ENCODE data around the gene NABP2. TPM values are rescaled to one million over a fixed set of nuclear protein-coding genes. Genes with fewer than 3 reads are reported as not detected.
"Not testable (repeated sequence)": the region's sequence is repeated elsewhere in the genome, so short reads cannot be mapped to it uniquely, and the experiment has no call there.

The NABP2 gene
- polyA plus RNA-seq, 4 donors: 28.4 to 35.3 (median 31.8) TPM

DNA sequence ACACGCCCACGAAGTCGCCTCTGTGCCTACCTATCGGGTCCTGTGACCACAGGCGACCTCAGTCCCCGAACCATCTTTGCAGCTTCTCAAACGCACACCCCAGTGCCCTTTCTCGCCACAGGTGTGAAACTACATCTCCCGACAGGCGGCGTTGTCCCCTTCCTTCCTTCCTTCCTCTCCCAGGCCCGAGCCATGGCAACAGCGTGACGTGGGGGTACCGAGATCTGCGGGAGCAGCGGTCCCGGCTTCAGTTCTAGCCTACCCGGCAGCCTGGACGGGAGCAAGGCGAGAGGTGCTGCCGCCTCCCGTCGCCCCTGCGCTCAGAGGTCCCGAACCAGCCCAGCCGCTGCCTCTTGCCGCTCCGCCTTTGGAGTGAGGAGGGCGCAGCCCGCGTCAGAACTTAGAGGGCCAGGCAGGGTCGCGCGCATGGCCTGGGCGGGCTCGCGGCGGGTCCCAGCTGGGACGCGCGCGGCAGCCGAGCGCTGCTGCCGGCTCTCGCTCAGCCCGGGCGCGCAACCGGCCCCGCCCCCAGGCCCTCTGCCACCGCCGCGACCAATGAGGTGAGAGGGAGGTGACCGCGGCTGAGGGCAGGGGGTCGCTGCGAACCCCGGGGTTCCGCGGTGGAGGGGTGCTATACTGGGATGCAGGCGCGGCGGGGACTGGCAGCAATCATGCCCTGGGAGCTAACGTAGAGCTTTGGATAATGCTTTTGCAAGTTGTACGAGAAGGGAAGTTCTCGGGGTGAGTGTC, 42.7 kb downstream of the NABP2 start, which contains the start of gene COQ10A:
Gene COQ10A (plus strand): TSS at position 250 of the 750 bp plus-strand sequence. CDS start 177 bp downstream, at position 427.
- DNase-seq (ENCODE audit: low read depth in 4 of 4, low spot score in 3 of 4): peak; percentile 80 to 85 (median 83)

DNA sequence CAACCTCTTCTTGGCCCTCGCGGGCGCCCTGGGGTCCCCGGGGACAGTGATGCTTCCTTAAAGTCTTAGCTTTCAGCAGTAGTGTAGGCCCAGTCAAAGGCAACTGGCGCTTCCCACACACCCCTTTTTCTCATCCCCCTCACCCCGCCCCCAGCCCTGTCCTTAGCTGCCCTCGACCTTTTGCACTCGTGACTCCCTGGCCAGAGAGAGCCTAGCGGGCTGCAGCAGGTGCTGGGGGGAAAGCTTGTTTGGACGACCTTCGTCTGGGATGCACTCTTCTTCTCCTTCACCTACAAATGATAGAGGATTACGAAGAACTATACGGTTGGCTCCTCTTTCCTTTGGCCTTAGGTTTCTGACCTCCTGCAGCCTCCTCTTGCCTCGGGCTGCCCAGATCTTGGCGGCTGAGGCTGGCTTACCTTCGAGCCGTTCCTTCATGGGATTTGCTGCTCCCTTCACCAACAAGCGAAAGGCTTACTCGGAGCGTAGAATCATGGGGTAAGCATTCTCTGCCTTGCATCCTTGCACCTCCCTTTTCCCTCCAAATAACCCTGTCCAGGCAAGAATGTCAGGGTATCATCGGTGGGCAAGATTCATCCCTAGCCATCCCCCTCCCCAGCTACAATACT, 43.4 kb downstream of the NABP2 start:
- DNase-seq (ENCODE audit: low read depth in 4 of 4, low spot score in 3 of 4): no peak

DNA sequence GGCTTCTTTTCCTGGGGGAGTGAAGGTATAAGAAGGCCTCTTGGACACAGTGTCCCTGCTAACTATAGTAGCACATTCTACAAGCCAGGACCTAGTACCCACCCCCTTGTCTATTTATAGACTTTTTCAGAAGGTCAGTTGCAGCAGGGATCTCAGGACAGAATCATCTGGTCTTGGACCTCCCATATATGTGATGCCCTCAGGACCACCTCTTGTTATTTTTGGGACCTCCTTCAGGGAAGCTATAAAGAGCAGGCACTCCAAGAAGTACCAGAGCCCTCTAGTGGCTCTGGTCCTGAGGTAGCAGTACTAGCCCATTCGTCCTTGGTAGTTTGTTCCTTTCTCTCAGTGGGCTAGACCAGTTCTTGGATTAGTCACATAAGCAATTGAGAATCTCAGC, 46.9 kb downstream of the NABP2 start:
- DNase-seq (ENCODE audit: low read depth in 4 of 4, low spot score in 3 of 4): no peak

DNA sequence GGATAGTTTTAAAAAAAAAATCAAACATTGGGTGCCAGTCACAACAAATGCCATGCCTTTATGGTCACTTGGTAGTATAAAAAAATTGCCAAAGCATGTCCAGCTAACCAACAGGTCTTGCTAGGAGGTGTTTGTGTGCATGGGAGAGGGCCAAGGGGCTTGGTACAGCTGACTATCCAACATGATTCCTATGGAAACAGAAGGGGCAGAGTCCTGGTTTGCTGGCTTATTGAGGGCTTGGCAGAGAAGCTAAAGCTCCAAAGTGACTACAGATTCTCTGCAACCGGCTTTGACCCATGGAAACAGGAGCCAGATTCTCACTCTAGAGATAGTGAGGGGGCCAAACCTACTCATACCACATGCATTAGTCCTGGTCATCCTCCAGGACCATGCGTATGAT, 48.3 kb downstream of the NABP2 start:
- not testable (repeated sequence) for DNase-seq (ENCODE audit: low read depth in 4 of 4, low spot score in 3 of 4)

DNA sequence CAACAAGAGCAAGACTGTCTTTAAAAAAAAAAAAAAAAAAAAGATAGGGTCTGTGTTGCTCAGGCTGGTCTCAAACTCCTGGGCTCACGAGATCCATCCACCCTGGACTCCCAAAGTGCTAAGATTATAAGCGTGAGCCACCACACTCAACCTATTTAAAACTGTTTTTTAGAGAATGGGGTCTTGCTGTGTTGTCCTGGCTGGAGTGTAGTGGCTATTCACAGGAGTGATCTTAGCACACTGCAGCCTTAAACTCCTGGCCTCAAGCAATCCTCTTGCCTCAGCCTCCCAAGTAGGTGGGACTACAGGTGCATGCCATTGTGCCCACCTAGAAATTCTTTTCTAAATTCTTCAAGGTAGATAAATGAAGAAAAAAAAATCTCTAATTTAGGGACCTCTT, 50.2 kb downstream of the NABP2 start:
- no peak for DNase-seq (ENCODE audit: low read depth in 4 of 4, low spot score in 3 of 4)

DNA sequence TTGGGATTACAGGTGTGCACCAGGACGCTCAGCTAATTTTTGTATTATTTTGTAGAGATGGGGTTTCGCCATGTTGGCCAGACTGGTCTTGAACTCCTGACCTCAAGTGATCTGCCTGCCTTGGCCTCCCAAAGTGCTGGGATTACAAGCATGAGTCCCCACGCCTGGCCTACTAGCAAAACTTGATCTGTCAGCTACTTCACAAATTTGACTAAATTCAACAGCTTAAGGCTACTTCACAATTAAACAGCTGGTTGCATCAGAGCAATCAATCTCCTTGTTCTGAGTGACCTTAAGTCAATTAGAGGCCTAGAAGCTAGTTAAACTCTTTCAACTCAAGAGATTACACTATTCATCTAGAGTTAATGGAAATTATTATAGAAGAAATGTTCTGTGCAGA, 54.8 kb downstream of the NABP2 start:
- DNase-seq (ENCODE audit: low read depth in 4 of 4, low spot score in 3 of 4): no peak

Other genes starting within 250 kb of the NABP2 start
- 10 to 100 TPM; 44.3 to 52.8 (median 46.7) TPM for gene SUOX, start 227.1 kb upstream of the NABP2 start, polyA plus RNA-seq (ENCODE audit: insufficient read length in 4 of 4)
- 10 to 100 TPM; 15.4 to 18.5 (median 17.0) TPM for gene IKZF4, start 203.3 kb upstream of the NABP2 start, polyA plus RNA-seq (ENCODE audit: insufficient read length in 4 of 4)
- gene RPS26, start 182.4 kb upstream of the NABP2 start, polyA plus RNA-seq (ENCODE audit: insufficient read length in 4 of 4): 100 to 1,000 TPM; 124 to 544 (median 254) TPM
- 10 to 100 TPM; 73.9 to 92.9 (median 83.1) TPM for gene ERBB3, start 144.2 kb upstream of the NABP2 start, polyA plus RNA-seq (ENCODE audit: insufficient read length in 4 of 4)
- 100 to 1,000 TPM; 146 to 157 (median 151) TPM for gene PA2G4, start 119.8 kb upstream of the NABP2 start, polyA plus RNA-seq (ENCODE audit: insufficient read length in 4 of 4)
- gene RPL41, start 107.7 kb upstream of the NABP2 start, polyA plus RNA-seq (ENCODE audit: insufficient read length in 4 of 4): 1,000 to 10,000 TPM; 4,780 to 5,144 (median 4,856) TPM
- gene ZC3H10, start 106.1 kb upstream of the NABP2 start, polyA plus RNA-seq (ENCODE audit: insufficient read length in 4 of 4): 1 to 10 TPM; 6.5 to 7.4 (median 7.2) TPM
- 10 to 100 TPM; 71.0 to 84.0 (median 79.2) TPM for gene ESYT1, start 96.1 kb upstream of the NABP2 start, polyA plus RNA-seq (ENCODE audit: insufficient read length in 4 of 4)
- gene MYL6B, start 71.8 kb upstream of the NABP2 start, polyA plus RNA-seq (ENCODE audit: insufficient read length in 4 of 4): 100 to 1,000 TPM; 157 to 173 (median 167) TPM
- 1,000 to 10,000 TPM; 1,704 to 1,897 (median 1,779) TPM for gene MYL6, start 66.0 kb upstream of the NABP2 start, polyA plus RNA-seq (ENCODE audit: insufficient read length in 4 of 4)
- 100 to 1,000 TPM; 110 to 133 (median 130) TPM for gene SMARCC2, start 34.9 kb upstream of the NABP2 start, polyA plus RNA-seq (ENCODE audit: insufficient read length in 4 of 4)
- 10 to 100 TPM; 43.5 to 45.8 (median 44.0) TPM for gene RNF41, start 2.4 kb upstream of the NABP2 start, polyA plus RNA-seq (ENCODE audit: insufficient read length in 4 of 4)
- 10 to 100 TPM; 46.7 to 76.7 (median 52.3) TPM for gene SLC39A5, start 5.7 kb downstream of the NABP2 start, polyA plus RNA-seq (ENCODE audit: insufficient read length in 4 of 4)
- 10 to 100 TPM; 28.2 to 32.0 (median 30.3) TPM for gene ANKRD52, start 34.0 kb downstream of the NABP2 start, polyA plus RNA-seq (ENCODE audit: insufficient read length in 4 of 4)
- 10 to 100 TPM; 15.2 to 17.7 (median 16.9) TPM for gene COQ10A, start 42.6 kb downstream of the NABP2 start, polyA plus RNA-seq (ENCODE audit: insufficient read length in 4 of 4)
- 100 to 1,000 TPM; 185 to 206 (median 202) TPM for gene CS, start 76.0 kb downstream of the NABP2 start, polyA plus RNA-seq (ENCODE audit: insufficient read length in 4 of 4)
- 100 to 1,000 TPM; 145 to 167 (median 153) TPM for gene CNPY2, start 91.6 kb downstream of the NABP2 start, polyA plus RNA-seq (ENCODE audit: insufficient read length in 4 of 4)
- 100 to 1,000 TPM in 1 of 4 donors, 10 to 100 TPM in 3; 79.4 to 101 (median 82.0) TPM for gene PAN2, start 109.7 kb downstream of the NABP2 start, polyA plus RNA-seq (ENCODE audit: insufficient read length in 4 of 4)
- under 1 TPM; 0.49 to 1.00 (median 0.89) TPM for gene IL23A, start 114.5 kb downstream of the NABP2 start, polyA plus RNA-seq (ENCODE audit: insufficient read length in 4 of 4)
- gene STAT2, start 135.8 kb downstream of the NABP2 start, polyA plus RNA-seq (ENCODE audit: insufficient read length in 4 of 4): 100 to 1,000 TPM in 1 of 4 donors, 10 to 100 TPM in 3; 79.2 to 107 (median 85.1) TPM
- under 1 TPM in 3 of 4 donors, not detected in 1; 0.06 to 0.18 (median 0.11) TPM for gene APOF, start 138.5 kb downstream of the NABP2 start, polyA plus RNA-seq (ENCODE audit: insufficient read length in 4 of 4)
- 10 to 100 TPM; 33.6 to 38.4 (median 36.9) TPM for gene TIMELESS, start 225.1 kb downstream of the NABP2 start, polyA plus RNA-seq (ENCODE audit: insufficient read length in 4 of 4)
- gene MIP, start 230.3 kb downstream of the NABP2 start, polyA plus RNA-seq (ENCODE audit: insufficient read length in 4 of 4): under 1 TPM in 2 of 4 donors, not detected in 2; 0.22 to 0.37 TPM
- 1 to 10 TPM; 3.5 to 4.8 (median 4.3) TPM for gene SPRYD4, start 244.2 kb downstream of the NABP2 start, polyA plus RNA-seq (ENCODE audit: insufficient read length in 4 of 4)

All from right renal pelvis (tissue), 4 donors.